C4-2B (cell line): ENCODE data around the gene TGFBR2.

Experiments used
- H3K27ac ChIP-seq: fragments of 450-650 bp; 2 replicates; pipeline ENCODE4 v1.5.1; 2017
- ZFX ChIP-seq: fragments of 450-650 bp; IDR thresholded peaks from 2 replicates; pipeline ENCODE4 v1.6.1; 2017
- TF ChIP-seq, protein P1 (sequence below): fragments of 450-650 bp; conservative IDR thresholded peaks from 2 replicates; pipeline ENCODE4 v1.5.1; 2017; ENCODE audit warnings: mild to moderate bottlenecking

TGFBR2 gene

DNA sequence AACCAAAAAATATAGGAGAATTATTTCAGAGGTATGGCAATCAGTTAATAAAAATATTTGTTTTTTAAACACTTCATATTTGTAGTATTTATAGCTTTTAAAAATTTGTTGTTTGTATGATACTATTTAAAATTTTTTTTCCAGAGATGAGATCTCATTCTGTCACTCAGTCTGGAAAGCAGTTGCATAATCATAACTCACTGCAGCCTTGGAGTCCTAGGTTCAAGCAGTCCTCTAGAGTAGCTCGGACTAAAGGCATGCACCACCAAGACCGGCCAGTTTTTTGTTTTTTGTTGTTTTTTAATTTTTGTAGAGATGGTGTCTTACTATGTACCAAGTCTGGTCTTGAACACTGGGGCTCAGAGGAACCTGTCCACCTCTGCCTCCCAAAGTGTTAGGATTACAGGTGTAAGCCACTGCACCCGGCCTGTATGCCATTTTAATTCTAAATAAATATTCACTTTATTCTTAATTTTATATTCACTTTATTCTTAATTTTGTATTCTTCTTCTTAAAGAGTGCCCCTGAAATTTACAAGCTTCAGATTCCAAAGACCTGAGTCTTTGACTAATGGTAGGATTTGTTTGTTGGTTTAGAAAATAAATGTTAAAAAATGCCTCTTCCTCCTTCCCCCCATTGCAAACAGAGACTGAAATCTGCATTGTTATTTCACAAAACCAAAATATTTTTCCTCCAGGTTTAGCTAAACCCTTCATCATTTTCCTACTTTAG, 9.4 kb downstream of the TGFBR2 start:
- TF ChIP-seq, protein P1, sequence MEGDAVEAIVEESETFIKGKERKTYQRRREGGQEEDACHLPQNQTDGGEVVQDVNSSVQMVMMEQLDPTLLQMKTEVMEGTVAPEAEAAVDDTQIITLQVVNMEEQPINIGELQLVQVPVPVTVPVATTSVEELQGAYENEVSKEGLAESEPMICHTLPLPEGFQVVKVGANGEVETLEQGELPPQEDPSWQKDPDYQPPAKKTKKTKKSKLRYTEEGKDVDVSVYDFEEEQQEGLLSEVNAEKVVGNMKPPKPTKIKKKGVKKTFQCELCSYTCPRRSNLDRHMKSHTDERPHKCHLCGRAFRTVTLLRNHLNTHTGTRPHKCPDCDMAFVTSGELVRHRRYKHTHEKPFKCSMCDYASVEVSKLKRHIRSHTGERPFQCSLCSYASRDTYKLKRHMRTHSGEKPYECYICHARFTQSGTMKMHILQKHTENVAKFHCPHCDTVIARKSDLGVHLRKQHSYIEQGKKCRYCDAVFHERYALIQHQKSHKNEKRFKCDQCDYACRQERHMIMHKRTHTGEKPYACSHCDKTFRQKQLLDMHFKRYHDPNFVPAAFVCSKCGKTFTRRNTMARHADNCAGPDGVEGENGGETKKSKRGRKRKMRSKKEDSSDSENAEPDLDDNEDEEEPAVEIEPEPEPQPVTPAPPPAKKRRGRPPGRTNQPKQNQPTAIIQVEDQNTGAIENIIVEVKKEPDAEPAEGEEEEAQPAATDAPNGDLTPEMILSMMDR, result no peak
- no peak for TF ChIP-seq ZFX
- no peak overlapping the region for H3K27ac ChIP-seq

DNA sequence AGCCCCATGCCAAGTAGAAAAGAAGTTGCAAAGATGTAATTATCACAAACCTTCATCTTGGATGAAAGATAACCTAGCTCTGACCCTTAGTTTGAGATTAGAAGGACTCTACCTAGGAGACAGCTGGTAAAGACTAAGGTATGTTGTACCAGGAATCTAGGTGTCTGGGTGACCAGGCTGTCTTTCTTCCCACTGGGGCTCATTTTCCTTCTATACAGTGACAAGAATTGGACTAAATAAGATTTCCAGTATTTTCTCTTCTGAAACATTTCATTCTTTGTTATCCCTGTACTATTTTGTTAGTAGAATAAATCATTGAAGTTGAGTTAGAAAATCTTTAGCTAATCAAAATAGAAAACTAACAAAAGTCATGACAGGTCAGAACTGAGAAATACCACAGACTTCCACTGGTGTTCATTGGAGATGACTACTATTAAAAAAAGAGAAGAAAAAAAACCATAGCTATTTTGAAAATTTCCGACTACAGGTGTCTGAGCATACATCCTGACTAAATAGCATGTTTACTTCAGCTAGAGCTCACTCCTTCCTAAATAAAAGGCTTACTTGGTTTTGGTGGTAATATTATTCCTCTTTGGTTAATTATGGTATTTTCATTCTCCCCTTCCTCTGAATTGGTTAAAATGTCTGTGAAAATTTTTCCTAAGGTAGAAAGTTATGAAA, 10.1 kb downstream of the TGFBR2 start:
- no peak for TF ChIP-seq ZFX
- TF ChIP-seq, protein P1, result no peak
- no peak overlapping the region for H3K27ac ChIP-seq

DNA sequence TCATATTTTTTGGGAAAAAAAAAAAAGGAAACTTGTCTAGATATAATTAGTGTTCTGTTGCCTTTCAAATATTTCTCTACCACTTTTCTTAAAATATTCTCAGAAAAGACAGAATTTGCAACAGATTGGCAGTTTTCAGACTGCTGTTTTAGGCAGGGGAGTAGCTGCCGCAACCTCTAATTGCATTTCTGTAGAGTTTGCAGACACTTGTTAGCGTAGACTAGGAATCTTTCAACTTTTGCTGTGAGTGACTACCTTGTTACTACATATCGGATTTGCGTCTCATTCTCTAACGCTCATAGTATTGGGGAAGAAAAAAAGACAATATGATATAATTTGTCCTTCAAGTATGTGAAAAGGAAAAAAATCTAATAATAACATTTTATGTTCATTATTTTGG, 10.7 kb downstream of the TGFBR2 start:
- H3K27ac ChIP-seq, result no peak overlapping the region
- TF ChIP-seq, protein P1, result no peak
- TF ChIP-seq ZFX, result no peak

- H3K27ac ChIP-seq, result no peak overlapping the region
- TF ChIP-seq, protein P1, result no peak
- no peak for TF ChIP-seq ZFX
Measured at GRCh38 chr3:30617653-30618052, 11.3 kb downstream of the TGFBR2 start.

GRCh38 chr3:30618526-30618925, 12.1 kb downstream of the TGFBR2 start:
- TF ChIP-seq, protein P1, result no peak
- TF ChIP-seq ZFX, result no peak
- no peak overlapping the region for H3K27ac ChIP-seq

- TF ChIP-seq, protein P1, result no peak
- TF ChIP-seq ZFX, result no peak
- no peak overlapping the region for H3K27ac ChIP-seq
Measured at GRCh38 chr3:30619318-30619717, 12.9 kb downstream of the TGFBR2 start.
